Activated CD8-positive, alpha-beta memory T cell treated with anti-CD3 and anti-CD28 coated beads, Interleukin-2, amount 50 U/mL, for 1 hour (primary cell): ENCODE measurements around the gene STARD3.

Experiments used
- DNase-seq: peaks from one replicate; pipeline ENCODE4 v3.0.0-alpha.2; 2020; ENCODE audit errors: extremely low read depth

STARD3 gene

GRCh38 chr17:39604911-39605491, 31.9 kb upstream of the STARD3 start:
- no peak for DNase-seq

GRCh38 chr17:39605492-39606433, 31.2 kb upstream of the STARD3 start:
- DNase-seq, result no peak

- no peak for DNase-seq
Observed at GRCh38 chr17:39606434-39607056, 30.4 kb upstream of the STARD3 start.

GRCh38 chr17:39607057-39607850, 29.7 kb upstream of the STARD3 start:
- no peak for DNase-seq

- no peak for DNase-seq
Observed at GRCh38 chr17:39607851-39608130, 29.2 kb upstream of the STARD3 start, which contains the start of gene NEUROD2. Gene NEUROD2, minus strand, starts transcription at chr17:39607920. Its CDS starts 1,321 bp downstream, at chr17:39606599.

GRCh38 chr17:39608142-39608981, 28.6 kb upstream of the STARD3 start:
- no peak for DNase-seq

- no peak for DNase-seq
Observed at GRCh38 chr17:39609416-39610025, 27.4 kb upstream of the STARD3 start.

- DNase-seq, result no peak
Observed at GRCh38 chr17:39611401-39612112, 25.4 kb upstream of the STARD3 start.

- DNase-seq, result no peak
Observed at GRCh38 chr17:39612291-39612894, 24.6 kb upstream of the STARD3 start.

- no peak for DNase-seq
Observed at GRCh38 chr17:39612935-39613464, 23.9 kb upstream of the STARD3 start.

GRCh38 chr17:39614545-39615157, 22.3 kb upstream of the STARD3 start:
- DNase-seq, result no peak

GRCh38 chr17:39615434-39615833, 21.5 kb upstream of the STARD3 start:
- DNase-seq, result no peak

- DNase-seq, result no peak
Observed at GRCh38 chr17:39617100-39617445, 19.9 kb upstream of the STARD3 start.

GRCh38 chr17:39617446-39618245, 19.3 kb upstream of the STARD3 start:
- DNase-seq, result no peak

GRCh38 chr17:39618246-39618913, 18.6 kb upstream of the STARD3 start:
- no peak for DNase-seq

GRCh38 chr17:39618956-39619785, 17.8 kb upstream of the STARD3 start:
- DNase-seq, result no peak

- no peak for DNase-seq
Observed at GRCh38 chr17:39619786-39620101, 17.2 kb upstream of the STARD3 start.
